Measurements from ENCODE around the gene VPS26B.
"Not testable (repeated sequence)": the region's sequence is repeated elsewhere in the genome, so short reads cannot be mapped to it uniquely, and the experiment has no call there.

Gene VPS26B

DNA sequence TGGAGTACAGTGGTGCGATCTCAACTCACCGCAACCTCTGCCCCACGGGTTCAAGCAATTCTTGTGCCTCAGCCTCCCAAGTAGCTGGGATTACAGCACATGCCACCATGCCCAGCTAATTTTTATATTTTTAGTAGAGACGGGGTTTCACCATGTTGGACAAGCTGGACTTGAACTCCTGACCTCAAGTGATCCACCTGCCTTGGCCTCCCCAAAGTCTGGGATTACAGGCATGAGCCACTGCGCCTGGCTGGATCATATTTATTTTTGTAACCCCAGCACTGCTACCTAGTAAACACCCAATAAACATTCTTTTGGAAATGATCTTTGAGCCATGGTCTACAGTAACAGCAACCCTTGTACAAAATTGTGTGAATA lies 30.7 kb downstream of the VPS26B start:
- H3K27me3 ChIP-seq (ENCODE audit: low read depth); H3K9me3 ChIP-seq; H3K4me3 ChIP-seq; DNase-seq (ENCODE audit: low spot score in 2 of 2); in situ Hi-C loops (cut with MboI; ENCODE audit: low sequenced_read_pairs): not testable (repeated sequence)
- peaks cover 20% of the 10 kb centered on the region for H3K4me1 ChIP-seq
- H3K36me3 ChIP-seq (replicated peaks), result peaks cover 17% of the 10 kb centered on the region

DNA sequence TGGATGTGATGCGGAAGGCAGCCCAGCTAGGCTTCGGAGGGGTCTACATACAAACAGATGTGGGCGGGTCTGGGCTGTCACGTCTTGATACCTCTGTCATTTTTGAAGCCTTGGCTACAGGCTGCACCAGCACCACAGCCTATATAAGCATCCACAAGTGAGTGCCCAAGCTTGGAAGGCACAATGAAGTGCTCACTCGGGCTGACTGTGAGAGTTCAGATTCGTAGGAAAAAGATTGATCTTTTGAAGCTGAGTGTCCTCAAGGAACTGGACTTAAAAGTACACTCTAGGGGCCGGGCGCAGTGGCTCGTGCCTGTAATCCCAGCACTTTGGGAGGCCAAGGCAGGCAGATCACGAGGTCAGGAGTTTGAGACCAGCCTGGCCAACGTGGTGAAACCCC lies 32.6 kb downstream of the VPS26B start:
- no peak for DNase-seq (ENCODE audit: low spot score in 2 of 2)
- no peaks in the 10 kb centered on the region for H3K9me3 ChIP-seq
- H3K27me3 ChIP-seq (ENCODE audit: low read depth), result no peaks in the 10 kb centered on the region
- H3K4me3 ChIP-seq, result no peak overlapping the region
- in situ Hi-C loops (cut with MboI; ENCODE audit: low sequenced_read_pairs), result no loop called here
- H3K4me1 ChIP-seq, result peaks cover 10% of the 10 kb centered on the region
- peaks cover 25% of the 10 kb centered on the region for H3K36me3 ChIP-seq (replicated peaks)

DNA sequence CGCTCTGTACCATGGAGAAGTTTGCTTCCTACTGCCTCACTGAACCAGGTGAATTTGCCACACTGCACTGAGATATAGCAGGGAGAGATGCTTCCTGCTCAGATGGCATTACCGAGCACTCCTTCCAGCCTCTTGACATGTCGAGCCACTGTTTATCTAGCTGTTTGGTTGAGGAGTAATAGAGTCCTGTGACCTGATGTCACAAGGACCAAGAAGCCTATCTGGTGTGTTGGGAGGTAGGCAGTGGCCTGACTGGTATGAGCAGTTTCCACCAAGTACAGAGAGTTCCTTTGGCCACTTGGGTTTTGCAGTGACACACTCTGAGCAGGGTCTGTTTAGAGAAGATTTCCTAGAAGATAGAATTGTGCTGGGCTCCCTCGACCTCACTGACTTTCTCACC lies 34.1 kb downstream of the VPS26B start:
- DNase-seq (ENCODE audit: low spot score in 2 of 2), result no peak
- H3K4me1 ChIP-seq, result peaks cover 7% of the 10 kb centered on the region

DNA sequence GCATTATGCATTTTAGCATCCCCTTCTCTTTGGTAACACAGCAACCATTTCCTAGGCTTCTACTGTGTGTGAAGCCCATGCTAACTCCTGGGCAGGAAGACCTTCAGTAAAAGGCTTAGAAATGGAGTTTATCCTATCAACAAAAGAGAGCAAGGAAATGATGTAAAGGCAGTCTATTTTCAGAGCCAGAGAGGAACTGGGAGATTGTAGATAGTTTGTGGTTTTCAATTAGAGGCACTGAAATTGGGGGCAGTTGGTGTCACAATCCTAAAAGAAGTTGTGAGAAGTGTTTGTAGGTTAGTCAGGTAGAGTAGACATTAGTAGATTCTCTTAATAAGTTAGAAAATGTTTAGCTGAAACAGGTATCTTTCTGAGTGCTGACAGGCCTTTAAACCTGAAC lies 36.0 kb downstream of the VPS26B start:
- Histone ChIP-seq H3K27me3 (ENCODE audit: low read depth) (no peaks in the 10 kb centered on the region), H3K4me1 (no peaks in the 10 kb centered on the region), H3K36me3 (replicated peaks) (peaks cover 26% of the 10 kb centered on the region), H3K9me3 (no peaks in the 10 kb centered on the region), H3K4me3 (no peak overlapping the region)
- DNase-seq (ENCODE audit: low spot score in 2 of 2), result no peak
- in situ Hi-C loops (cut with MboI; ENCODE audit: low sequenced_read_pairs), result no loop called here

More for the DNA sequence above, 34.1 kb downstream of the VPS26B start:
- Histone ChIP-seq H3K36me3 (replicated peaks) (peaks cover 26% of the 10 kb centered on the region), H3K27me3 (ENCODE audit: low read depth) (no peaks in the 10 kb centered on the region), H3K9me3 (no peaks in the 10 kb centered on the region), H3K4me3 (no peak overlapping the region)
- in situ Hi-C loops (cut with MboI; ENCODE audit: low sequenced_read_pairs), result no loop called here

DNA sequence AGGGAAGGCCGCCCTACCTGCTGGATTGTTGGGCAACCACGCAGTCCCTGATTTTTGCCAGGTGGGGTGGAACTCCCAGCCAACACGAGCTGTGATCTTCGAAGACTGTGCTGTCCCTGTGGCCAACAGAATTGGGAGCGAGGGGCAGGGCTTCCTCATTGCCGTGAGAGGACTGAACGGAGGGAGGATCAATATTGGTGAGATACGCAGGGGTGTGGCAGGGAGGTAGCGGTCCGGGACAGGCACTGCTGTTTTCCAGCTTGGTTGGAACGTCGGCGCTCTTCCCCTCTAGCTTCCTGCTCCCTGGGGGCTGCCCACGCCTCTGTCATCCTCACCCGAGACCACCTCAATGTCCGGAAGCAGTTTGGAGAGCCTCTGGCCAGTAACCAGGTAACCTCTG lies 36.5 kb downstream of the VPS26B start:
- H3K27me3 ChIP-seq (ENCODE audit: low read depth), result no peaks in the 10 kb centered on the region
- H3K4me1 ChIP-seq, result no peaks in the 10 kb centered on the region
- H3K36me3 ChIP-seq (replicated peaks), result peaks cover 26% of the 10 kb centered on the region

DNA sequence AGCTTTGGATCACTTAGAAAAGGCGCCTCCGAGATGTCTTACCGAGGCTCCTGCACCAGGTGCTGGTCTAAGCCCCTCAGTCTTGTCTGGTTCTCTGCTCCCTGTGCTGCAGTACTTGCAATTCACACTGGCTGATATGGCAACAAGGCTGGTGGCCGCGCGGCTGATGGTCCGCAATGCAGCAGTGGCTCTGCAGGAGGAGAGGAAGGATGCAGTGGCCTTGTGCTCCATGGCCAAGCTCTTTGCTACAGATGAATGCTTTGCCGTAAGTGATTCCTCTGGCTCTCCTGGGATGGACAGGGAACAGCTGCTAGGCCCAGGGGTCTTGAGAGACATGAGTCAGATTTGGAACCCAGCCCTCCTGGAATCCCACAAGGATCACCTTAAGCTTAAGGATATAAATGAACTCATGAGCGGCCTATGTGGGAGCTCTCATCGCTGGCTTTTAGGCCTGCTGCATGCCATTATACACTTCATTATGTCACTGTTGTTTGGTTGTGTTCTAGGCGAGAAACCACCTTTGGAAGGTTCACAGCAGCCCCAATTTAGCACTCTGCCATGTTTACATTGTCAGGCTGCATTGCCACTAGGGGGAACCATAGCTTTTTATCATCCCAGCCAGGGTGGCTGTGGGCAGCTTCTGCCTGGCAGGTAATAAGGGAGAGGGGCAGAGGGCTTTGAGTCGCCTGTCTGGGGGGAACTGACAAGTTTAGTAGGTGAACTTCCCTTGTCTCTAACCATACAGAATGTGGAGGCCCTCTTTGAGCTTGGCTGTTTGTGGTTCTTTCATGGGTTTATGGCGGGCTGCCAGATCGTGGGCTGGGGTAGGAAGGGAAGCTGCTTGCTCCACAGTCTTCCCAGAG lies 37.4 kb downstream of the VPS26B start:
- in situ Hi-C loops (cut with MboI; ENCODE audit: low sequenced_read_pairs), result no loop called here
- Histone ChIP-seq H3K4me1 (peaks cover 2% of the 10 kb centered on the region; the same call in 1 of the 2 replicates), H3K27me3 (ENCODE audit: low read depth) (no peaks in the 10 kb centered on the region), H3K4me3 (no peak overlapping the region), H3K36me3 (replicated peaks) (peaks cover 26% of the 10 kb centered on the region), H3K9me3 (no peaks in the 10 kb centered on the region)
- peak in 1 of 2 experiments; percentile 53 for DNase-seq (ENCODE audit: low spot score in 2 of 2)

More for the DNA sequence above, 36.5 kb downstream of the VPS26B start:
- DNase-seq (ENCODE audit: low spot score in 2 of 2), result no peak
- no peaks in the 10 kb centered on the region for H3K9me3 ChIP-seq
- in situ Hi-C loops (cut with MboI; ENCODE audit: low sequenced_read_pairs), result no loop called here
- H3K4me3 ChIP-seq, result no peak overlapping the region

DNA sequence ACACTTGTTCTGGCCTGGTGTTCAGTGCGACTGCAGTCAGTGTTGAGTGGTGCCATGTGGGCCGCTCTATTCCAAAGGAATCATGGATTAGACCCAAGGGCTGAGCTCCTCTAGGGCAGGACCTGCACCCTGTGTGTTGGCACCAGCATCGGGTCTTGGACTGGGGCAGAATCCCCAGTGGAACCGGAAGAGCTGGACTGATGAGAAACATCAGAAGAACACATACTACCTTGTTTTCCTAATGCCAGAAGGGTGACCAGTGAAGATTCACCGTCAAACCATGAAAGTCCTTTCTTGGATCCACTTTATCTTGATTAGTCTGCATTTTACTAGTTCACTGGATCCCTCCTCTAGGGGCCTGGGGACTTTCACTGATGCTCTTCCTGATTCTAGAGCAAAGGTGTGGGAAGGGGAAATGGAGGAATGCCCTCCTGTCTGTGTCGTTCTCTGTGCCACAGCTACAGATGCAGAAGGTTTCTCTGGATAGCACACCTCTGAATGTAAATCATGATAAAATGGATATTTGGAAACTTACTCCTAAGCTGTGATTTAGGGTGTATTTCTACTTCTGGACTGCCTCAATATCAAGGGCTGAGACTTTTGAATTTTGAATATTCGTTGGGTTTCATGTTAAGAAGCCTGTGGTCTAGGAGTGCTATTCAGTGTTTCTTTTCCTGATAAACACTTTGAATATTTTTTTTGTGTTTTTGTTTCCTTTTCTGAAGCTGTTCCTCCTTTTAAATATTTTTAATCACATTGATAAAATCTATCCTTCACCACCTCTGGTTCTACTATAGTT lies 40.7 kb downstream of the VPS26B start:
- no peaks in the 10 kb centered on the region for H3K9me3 ChIP-seq
- no peak overlapping the region for H3K4me3 ChIP-seq
- H3K4me1 ChIP-seq, result peaks cover 13% of the 10 kb centered on the region
- in situ Hi-C loops (cut with MboI; ENCODE audit: low sequenced_read_pairs), result no loop called here
- H3K27me3 ChIP-seq (ENCODE audit: low read depth), result no peaks in the 10 kb centered on the region
- no peak for DNase-seq (ENCODE audit: low spot score in 2 of 2)
- H3K36me3 ChIP-seq (replicated peaks), result peaks cover 14% of the 10 kb centered on the region

DNA sequence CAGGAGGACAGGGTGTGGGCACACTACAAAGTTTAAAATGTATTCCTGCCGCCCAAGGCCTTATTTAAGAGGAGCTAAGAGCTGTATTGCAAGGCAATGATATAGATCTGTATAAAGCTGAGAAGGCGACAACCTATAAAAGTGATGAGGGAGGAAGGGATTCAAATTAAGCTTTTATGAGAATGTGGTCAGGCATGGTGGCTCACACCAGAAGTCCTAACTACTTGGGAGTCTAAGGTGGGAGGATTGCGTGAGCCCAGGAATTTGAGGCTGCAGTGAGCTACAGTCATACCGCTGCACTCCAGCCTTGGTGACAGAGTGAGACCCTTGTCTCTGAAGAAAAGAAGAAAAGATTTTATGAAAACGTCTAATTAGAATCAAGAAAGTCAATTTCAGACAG lies 42.0 kb downstream of the VPS26B start:
- in situ Hi-C loops (cut with MboI; ENCODE audit: low sequenced_read_pairs), result no loop called here
- no peak overlapping the region for H3K4me3 ChIP-seq
- H3K36me3 ChIP-seq (replicated peaks), result peaks cover 7% of the 10 kb centered on the region
- H3K9me3 ChIP-seq, result no peaks in the 10 kb centered on the region
- DNase-seq (ENCODE audit: low spot score in 2 of 2), result no peak
- H3K4me1 ChIP-seq, result peaks cover 13% of the 10 kb centered on the region
- H3K27me3 ChIP-seq (ENCODE audit: low read depth), result no peaks in the 10 kb centered on the region

DNA sequence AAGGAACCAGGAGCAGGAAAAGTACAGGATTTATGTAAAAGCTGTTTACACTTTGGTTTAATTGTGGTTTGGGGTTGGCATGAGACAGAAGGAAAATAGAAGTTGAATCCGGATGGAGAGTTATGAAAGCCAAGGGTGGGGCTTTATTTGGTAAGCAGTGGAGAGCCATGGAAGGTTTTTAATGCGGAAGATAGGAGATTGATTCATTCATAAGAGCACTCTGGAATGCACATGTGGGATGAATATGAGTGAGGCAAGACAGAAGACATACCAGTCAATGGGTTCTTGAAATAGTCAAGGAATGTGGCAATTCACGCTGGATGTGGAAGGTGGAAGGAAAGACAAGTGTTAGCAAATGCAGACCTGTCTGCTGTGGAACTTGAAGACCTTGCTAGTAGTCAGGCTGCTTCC lies 42.4 kb downstream of the VPS26B start:
- no peaks in the 10 kb centered on the region for H3K27me3 ChIP-seq (ENCODE audit: low read depth)
- H3K9me3 ChIP-seq, result no peaks in the 10 kb centered on the region
- peaks cover 13% of the 10 kb centered on the region for H3K4me1 ChIP-seq
- DNase-seq (ENCODE audit: low spot score in 2 of 2), result no peak
- peaks cover 3% of the 10 kb centered on the region; the same call in 1 of the 2 replicates for H3K36me3 ChIP-seq (replicated peaks)
- no peak overlapping the region for H3K4me3 ChIP-seq
- in situ Hi-C loops (cut with MboI; ENCODE audit: low sequenced_read_pairs), result no loop called here

DNA sequence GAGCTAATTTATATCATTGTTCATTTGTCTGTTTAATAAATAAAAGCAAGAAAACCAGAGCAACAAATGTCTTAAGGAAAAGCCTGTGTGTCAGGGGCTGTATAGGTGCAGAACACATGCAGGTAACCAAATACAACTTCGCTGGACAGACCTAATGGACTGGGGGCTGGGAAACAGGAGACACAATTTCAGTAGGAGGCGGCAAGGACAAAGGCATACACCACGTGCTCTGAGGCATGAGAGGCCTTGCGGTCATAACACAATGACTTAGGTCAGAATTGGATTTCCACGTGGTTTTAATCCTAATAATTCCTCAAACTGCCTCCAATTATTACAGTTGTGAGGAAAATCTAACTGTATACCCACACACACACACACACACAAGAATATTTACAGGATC lies 43.0 kb downstream of the VPS26B start:
- DNase-seq (ENCODE audit: low spot score in 2 of 2), result peak in 1 of 2 experiments; percentile 47
- in situ Hi-C loops (cut with MboI; ENCODE audit: low sequenced_read_pairs), result no loop called here

DNA sequence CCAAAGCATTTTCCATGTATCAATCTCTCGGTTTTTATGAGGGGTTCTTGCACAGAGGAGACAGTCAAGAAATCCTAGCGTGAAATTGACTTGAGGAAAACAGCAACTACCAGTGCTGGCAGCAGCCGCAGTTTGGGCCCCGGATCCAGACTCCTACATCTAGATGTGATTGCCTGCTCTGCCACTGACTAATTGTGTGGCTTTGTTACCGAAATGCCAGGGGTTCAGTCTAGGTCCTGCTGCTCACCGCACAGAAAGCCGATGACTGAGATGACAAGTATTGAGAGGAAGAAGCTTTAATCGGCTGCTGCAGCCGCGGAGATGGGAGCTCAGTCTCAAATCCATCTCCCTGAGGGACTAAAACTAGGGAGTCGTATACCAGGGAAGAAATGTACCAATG lies 43.5 kb downstream of the VPS26B start:
- in situ Hi-C loops (cut with MboI; ENCODE audit: low sequenced_read_pairs), result no loop called here
- Histone ChIP-seq H3K4me1 (peaks cover 18% of the 10 kb centered on the region), H3K9me3 (no peaks in the 10 kb centered on the region), H3K36me3 (replicated peaks) (no peaks in the 10 kb centered on the region; the same call in 1 of the 2 replicates), H3K27me3 (ENCODE audit: low read depth) (no peaks in the 10 kb centered on the region), H3K4me3 (no peak overlapping the region)
- DNase-seq (ENCODE audit: low spot score in 2 of 2), result no peak

More for the DNA sequence above, 43.0 kb downstream of the VPS26B start:
- no peaks in the 10 kb centered on the region for H3K27me3 ChIP-seq (ENCODE audit: low read depth)
- H3K9me3 ChIP-seq, result no peaks in the 10 kb centered on the region
- no peaks in the 10 kb centered on the region; the same call in 1 of the 2 replicates for H3K36me3 ChIP-seq (replicated peaks)
- no peak overlapping the region for H3K4me3 ChIP-seq
- peaks cover 13% of the 10 kb centered on the region for H3K4me1 ChIP-seq

DNA sequence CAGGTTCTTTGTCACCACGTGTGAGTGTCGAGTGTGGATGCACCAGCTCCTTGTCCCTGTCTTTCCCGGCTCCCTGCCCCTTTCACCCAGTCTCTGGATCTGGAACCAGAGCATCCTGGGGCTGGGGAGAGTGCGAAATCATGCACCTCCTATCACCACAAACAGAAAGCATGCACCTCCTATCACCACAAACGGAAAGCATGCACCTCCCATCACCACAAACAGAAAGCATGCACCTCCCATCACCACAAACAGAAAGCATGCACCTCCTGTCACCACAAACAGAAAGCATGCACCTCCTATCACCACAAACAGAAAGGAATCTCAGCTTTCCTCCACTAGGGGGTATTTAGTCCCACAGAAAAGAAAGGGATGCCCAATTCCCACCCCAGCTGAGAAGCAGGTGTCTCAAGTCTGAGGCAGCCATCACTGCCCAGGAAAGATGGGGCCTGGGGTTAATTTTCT lies 45.8 kb downstream of the VPS26B start:
- no peak overlapping the region for H3K4me3 ChIP-seq
- H3K9me3 ChIP-seq, result no peaks in the 10 kb centered on the region
- in situ Hi-C loops (cut with MboI; ENCODE audit: low sequenced_read_pairs), result no loop called here
- H3K27me3 ChIP-seq (ENCODE audit: low read depth), result no peaks in the 10 kb centered on the region
- peaks cover 35% of the 10 kb centered on the region for H3K4me1 ChIP-seq
- no peaks in the 10 kb centered on the region for H3K36me3 ChIP-seq (replicated peaks)
- no peak for DNase-seq (ENCODE audit: low spot score in 2 of 2)

DNA sequence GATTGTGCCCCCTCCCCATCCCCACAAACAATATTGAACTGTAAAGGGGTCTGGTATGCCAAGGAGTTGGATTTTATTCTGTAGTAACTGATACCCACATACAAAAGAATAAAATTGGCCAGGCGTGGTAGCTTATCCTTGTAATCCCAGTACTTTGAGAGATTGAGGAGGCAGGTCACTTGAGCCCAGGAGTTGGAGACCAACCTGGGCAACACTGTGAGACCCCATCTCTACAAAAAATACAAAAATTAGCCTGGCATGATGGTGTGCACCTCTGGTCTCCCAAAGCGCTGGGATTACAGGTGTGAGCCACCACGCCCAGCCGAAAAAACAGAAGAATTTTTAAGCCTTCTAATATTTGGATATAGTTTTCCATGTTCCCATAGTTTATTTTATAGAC lies 47.5 kb downstream of the VPS26B start:
- Histone ChIP-seq H3K36me3 (replicated peaks) (no peaks in the 10 kb centered on the region), H3K27me3 (ENCODE audit: low read depth) (no peaks in the 10 kb centered on the region), H3K4me3 (no peak overlapping the region), H3K9me3 (no peaks in the 10 kb centered on the region), H3K4me1 (peaks cover 32% of the 10 kb centered on the region)
- in situ Hi-C loops (cut with MboI; ENCODE audit: low sequenced_read_pairs), result no loop called here
- DNase-seq (ENCODE audit: low spot score in 2 of 2), result no peak
